NCI-H526 (cell line): ENCODE results near the gene RAP2A.

ENCODE experiments used
- DNase-seq, 2 experiments: peaks; one replicate each; lab custom pipeline; 2025; lab: John Stamatoyannopoulos, UW

RAP2A gene

DNA sequence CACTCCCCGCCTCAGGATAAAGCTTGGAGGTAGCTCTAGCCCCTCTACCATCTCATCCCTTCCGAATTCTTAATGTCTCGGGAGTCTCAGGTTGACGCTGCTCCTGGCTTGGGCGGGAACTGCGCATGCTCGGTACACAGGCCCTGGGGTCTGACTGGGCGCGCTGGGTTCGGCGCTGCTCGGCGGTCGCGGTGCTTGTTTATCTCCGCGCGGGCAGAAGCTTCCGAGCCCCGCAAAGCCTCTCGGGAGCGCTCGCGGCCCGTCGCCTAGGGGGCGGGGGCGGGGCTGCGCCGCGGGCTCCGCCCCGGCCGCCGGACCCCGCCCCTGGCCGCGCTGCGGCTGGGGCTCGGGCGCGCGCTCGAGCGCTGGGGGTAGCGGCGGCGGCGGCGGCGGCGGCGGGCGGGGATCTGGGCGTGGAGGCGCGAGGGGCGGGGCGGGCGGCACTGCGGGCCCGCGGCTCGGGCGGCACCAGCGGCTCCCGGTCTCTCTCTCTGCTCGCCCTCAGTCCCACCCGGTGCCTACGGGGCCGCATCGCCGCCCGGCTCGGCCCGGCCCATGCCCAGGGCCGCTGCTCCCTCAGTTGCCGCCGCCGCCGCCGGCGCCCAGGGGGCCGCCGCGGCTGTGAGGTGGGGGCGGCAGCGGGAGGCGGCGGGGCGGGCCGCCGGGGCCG lies at the start of gene RAP2A:
Gene RAP2A (plus strand): TSS at position 443 of the 670 bp plus-strand sequence. CDS start 302 bp downstream, outside the sequence.
- DNase-seq: peak; percentile 92 to 98

DNA sequence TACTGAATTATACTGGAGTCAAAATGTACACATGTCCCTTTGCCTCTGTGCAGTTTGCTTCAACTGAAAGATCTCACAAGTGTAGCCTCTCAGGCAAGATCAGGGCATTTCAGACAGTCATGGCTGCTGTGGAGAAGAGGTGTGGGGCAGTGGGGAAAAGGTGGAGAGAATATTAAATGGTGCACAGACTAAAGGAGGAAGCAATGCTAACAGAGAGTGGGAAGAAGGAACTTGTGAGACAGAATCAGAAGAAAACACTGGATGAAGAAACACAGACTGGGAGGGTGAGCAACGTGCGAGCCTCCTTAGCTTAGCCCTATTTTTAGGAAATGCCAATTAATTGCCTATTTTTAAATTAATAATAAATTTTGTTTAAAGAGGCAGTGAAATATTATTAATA lies 49.6 kb upstream of the RAP2A start:
- no peak for DNase-seq

DNA sequence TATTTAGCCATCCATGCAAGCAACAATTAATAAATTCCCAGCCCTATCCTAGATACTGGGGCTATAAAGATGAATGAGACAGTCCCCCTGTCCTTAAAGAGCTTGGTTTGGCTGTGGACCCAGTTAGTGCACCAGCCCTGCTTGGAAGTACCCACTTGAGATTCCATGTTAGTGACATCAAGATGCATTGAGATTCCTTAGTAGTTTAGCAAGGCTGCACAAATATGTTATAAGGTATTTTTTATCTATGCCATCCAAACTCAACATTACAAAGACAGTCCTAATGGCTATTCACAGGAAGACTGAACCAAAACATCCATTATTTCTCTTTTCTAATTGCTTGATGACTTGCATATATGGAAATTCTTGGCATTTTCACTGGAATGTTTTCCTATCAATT lies 48.8 kb upstream of the RAP2A start:
- no peak for DNase-seq

DNA sequence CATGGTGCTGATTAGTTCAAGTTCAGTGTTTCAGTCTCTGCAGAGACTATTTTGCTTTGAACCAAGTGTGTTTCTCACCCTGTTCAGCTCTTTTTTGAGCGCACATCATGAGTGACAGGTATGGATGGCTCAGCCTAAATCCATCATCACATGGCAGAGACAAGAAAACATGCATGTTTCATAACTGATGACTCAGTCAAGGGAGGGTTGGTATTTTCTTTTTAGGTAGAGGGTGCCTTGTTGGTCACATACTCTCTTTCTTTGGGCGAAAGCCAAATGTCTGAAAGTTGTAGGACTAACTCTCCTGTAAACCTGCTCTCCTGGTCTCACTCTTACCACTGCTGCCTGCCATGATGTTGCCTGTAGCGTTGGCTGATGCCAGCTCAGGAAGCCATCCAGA lies 48.1 kb upstream of the RAP2A start:
- no peak for DNase-seq

DNA sequence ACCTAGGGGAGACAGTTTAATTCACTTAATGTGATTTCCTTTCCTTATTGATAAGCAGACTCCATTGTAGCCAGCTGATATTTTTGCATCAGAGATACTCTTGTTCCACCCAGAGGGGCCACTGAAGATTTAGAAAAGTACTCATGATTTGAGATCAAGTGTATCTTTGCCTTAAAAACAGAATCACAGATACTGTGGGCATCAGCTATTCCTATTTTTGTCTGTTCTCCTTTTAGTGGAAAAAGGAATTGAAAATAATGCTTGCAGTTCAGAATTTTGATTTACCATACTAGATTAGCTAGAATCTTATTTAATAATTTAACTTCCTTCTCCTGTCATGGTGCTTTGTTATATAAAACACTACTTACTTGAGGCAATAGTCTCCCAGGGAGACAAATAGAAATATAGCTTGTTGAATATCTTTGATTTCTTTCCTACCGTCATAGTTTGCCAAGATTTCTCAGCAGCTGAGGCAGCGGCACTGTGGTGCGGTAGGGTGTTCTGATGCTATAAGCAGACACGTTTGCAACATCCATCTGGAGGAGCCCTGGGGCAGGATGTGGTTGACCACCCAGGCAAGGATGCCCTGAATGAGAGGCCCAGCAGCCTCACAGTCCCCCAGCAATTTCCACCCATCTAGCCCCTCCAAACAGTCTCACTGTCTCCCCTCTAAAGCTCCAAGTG lies 47.0 kb upstream of the RAP2A start:
- no peak for DNase-seq

DNA sequence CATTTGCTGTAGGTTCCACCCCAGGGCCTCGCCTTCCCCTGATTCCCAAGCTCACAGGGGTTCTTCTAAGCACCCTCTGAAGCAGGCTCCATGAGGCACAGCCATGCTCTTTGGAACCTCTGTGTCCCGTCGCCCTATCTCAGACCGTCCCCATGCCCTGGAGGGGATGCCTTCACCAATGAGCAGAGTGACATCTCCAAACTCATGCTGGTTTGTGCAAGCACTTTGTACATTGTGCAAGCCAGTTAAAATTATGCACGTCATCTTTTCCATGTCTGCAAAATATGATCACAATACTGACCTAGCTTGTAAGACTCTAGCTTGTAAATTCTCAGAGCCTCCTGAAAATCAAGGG lies 46.5 kb upstream of the RAP2A start:
- DNase-seq: no peak

DNA sequence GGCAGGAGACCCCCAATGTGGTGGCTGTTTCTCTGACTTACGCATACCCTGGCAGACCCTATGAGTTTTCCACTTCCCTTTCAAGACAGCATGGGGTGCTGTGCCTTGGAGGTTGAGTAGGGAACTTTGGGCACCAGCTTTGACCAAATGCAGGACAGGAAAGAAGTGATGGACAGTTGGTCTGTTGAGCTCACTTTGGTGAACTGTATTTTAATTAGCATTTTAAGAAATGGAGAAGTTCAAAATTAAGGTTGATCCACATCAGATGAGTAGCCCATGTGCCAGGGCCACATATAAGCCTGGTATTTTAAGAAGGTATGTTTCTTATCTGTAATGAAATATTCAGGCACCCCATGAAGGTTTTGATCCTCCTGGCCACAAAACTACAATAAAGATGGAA lies 46.1 kb upstream of the RAP2A start:
- no peak for DNase-seq

DNA sequence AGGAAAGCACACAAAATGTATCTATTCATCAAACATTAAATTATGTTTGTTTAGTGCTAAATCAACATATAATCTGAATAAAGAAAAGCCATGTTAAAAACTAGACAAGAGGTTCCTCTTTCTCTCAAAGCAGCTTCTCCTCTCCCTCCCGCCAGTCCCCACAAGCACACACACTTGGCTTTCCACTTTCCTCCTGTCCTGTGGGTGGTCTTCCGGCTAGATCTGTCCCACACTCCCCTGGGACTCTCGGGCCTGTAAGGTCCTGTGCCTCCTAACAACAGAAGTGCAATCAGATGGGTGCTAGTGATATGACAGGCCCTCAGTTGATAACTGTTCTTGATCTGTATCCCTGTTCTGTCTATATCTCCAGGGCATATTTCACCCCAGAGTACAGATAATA lies 45.6 kb upstream of the RAP2A start:
- no peak for DNase-seq

DNA sequence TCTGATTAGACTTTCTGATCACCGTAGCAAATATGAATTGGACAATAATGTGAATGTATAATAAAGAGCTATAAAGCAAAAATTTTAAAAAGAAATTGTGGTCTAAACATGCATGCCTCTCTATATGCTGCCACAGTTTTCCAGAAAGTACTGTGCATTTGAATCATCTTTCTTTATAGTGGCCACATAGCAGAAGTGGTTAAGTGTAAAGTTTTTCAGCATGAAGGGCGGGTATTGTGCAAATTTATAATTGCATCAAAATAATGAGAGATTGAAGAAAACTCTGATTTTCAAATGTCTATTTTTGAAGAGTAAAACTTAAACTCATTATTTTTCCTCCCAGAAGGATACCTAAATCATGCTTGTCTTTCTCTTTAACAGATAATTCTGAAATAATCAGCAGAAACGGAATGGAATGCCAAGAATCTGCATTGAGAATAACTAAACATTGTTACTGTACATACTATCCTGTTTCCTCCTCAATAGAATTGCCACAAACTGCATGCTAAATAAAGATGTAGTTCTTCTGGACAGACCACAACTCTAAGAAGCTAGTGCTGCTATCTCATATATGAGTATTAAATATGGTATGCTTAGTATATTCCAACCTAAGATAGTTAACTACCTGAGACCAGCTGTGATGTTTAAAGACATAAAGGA lies 42.9 kb upstream of the RAP2A start:
- DNase-seq: no peak

DNA sequence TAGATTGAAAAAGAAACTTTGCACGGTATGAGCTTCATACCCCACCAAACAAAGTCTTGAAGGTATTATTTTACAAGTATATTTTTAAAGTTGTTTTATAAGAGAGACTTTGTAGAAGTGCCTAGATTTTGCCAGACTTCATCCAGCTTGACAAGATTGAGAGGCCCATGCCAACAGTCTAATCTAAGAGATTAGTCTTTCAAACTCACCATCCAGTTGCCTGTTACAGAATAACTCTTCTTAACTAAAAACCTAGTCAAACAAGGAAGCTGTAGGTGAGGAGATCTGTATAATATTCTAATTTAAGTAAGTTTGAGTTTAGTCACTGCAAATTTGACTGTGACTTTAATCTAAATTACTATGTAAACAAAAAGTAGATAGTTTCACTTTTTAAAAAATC lies 41.9 kb upstream of the RAP2A start:
- no peak for DNase-seq

DNA sequence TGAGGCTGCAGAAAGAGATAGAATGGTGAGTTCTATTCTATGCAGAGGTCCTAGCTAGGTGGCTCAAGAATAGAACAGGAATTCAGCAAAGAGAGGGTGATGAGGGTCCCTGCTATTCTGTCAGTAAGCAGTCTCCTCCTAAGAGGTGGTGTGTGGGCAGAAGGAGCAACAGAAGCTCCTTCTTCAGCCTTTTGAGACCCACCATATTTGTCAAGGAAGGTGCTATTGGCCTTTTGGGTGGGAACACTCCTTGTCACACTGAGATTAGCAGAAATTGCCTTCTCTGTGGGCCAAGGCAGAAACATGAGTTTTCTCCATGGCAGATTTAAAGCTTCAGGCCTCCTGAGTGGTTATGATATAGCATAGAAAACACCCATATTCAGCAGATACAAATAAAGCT lies 39.4 kb upstream of the RAP2A start:
- no peak for DNase-seq

DNA sequence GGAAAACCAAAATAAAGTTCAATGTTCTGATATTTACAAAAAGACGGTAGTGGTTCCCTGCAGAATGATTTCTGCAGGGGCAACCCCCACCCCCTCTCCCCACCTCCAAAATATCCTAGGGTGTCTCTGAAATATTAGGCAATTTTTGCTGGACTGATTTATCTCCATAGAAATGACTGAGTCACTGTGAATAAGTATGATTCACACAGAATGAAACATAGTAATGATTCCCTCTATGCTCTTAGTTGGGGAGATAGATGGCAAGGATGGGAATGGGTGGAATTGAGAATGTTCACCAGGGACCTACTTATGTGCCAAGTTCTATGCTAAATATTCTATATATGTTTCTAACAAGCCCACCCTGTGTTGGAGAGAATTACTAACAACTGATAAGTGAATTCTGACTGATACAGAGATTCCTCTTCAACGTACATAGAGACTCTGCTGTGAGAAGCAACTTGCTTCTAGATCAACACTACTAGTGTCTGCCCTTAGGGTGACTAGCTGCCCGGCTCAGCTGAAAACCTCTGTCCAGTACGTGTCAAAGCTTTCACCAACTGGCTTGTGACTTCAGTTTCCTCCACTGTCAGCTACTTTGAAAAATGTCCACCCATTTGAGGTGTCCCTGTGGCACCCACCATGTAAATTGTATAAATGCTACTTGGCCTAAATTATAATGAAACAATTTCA lies 38.4 kb upstream of the RAP2A start:
- DNase-seq: no peak

DNA sequence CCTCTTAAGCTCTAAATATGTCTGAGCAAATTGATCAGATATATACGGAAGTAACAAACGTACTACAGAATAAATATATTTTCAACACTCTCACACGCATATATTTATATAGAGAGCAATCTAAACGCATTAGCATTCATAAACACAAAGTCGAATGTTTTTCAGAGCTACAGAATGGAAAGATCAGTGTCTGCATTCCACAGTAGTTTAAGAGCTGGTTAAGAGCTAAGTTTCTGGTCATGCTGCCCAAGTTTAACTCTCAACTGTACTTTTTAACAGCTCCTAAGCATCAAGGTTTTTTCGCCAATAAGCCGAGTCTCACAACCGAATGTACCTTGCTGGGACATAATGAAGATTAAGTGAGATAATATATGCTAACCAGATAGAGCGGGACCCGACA lies 36.7 kb upstream of the RAP2A start:
- no peak for DNase-seq

DNA sequence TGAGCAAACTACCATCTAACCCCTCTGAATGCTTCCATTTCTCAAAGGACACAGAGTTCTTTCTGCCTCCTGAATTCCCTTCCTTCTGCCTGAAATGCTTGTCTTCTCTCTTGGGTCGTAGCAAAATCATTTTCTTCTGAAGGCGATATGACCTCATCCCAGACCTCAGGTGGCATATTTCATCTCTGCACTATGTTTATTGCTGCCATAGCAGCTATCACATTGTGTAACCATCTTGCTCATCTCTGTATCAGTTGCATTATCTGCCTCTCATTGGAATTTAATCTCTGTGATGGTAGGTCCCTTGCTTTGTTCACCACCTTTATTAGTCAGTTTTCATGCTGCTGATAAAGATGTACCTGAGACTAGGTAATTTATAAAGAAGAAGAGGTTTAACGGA lies 32.5 kb upstream of the RAP2A start:
- DNase-seq: no peak

DNA sequence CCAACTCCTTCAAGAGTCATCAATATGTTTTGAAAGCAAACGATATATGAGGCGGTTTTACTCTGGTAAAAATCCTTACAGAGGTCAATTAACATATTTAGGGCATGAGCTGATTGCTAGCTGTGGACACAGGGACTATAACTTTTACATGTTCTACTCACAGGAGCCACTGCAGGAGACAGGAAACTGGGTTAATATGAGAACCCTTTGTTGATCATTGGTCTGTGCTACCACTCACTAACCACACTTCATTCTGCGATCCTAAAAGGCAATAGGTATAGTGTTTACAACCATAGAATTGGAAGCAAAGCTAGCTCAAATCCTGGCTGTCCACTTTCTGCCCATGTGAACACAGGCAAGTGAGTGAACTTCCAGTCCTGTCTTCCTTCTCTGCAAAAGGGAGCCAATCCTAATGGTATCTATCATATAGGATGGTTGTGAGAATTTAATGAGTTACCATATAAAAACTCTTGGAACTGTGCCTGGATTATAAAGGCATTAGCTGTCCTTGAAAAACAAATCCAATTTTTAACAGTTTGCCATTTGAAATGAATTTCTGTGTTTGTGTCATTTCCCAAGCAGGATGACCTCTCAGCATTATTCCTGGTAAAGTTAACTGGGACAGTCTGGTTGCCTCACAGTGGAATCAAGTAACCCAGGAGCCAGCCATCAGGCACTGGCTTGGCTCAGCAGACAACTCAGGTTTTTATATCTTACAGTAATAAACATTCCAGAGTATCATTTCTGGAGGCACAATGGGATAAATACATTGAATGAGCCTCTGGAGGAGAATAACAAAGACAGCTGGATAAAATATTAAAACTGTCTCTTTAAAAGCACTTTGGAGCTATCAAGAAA lies 29.8 kb upstream of the RAP2A start:
- DNase-seq: no peak

DNA sequence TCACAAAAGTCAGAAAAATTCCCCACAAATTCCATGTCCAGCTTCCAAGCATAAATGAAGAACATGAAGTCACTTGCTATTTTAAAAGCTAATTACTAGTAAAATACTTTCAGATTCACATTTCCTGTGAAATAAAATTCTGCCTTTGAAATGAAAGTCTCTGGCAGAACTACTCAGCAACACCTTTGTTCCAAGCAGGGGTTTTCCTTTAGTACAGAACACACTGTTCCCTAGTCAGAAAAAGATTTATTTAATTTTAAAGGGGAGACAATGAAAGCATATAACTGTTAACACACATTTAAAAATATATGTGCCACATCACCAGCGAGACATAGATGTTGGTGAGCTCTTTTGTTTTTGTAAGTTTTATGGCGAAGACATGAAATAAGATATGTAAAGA lies 26.4 kb upstream of the RAP2A start:
- no peak for DNase-seq

DNA sequence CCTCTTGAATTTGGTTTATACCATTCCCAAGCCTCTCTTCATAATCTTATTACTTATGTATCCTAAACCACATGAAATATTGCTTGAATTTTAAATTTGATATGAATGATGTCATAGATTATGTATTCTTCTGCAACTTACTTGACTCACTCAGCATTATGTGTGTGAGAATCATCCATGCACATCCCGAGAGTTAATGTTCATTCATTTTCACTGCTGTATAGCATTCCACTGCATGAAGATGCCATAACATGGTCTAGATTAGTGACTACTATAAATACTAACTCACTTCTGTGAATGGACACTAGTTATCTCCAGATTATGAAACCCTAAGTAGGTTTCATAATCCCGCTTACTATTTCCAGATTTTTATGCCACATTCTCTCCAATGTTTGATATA lies 25.0 kb upstream of the RAP2A start:
- DNase-seq: no peak

DNA sequence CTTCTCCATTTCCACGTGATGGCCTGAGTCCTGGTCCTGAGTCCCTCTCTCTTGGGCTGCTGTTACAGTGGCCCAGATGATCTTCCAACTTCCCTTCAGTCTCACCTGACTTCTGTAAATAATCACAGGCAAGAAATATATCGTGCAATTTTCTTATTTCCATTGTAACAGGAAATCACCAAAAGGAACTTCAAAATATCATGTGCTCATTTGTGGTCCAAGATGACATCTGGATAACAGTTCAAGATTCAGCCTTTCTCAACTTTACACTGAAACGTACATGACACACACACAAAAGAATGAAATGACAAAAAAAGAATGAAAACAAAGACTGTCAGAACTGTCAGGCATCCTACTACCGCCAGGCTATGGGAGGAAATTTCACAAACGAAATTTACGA lies 22.0 kb upstream of the RAP2A start:
- no peak for DNase-seq

DNA sequence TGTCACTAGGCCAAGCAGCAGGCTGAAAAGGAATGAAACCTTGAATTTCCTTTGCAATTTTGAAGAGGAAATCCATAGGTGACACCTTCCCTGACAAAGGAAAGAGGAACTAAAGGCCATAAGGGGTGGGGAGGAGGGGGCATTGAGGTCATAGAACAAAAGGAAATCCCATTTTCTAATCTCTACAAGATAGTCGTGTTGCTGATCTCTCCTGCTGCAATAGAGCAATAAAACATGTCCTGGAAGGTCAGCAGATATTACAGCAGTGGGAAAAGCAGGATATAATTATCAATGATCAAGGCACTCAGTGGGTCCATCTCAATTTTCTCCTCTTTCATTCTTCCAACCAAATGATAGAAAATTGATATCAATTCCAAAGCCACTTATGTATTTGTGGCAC lies 20.3 kb upstream of the RAP2A start:
- DNase-seq: no peak

DNA sequence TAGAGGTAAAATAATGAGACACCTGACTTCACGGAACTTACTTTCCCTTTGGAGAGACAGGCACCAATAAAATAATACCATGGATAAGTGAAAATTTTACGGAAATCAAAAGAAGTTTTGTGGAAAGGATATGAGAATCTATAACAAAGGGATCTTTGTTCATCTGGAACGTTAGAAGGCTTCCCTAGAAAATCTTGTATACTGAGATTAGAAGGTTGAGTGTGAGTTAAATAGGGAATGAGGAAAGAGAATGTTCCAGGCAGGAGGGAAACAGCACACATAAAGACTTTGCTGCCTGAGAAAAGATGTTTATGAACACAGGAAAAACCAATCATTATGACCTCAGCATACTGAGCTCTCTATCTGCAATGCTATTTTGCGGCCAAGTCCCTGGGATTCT lies 19.6 kb upstream of the RAP2A start:
- DNase-seq: no peak

DNA sequence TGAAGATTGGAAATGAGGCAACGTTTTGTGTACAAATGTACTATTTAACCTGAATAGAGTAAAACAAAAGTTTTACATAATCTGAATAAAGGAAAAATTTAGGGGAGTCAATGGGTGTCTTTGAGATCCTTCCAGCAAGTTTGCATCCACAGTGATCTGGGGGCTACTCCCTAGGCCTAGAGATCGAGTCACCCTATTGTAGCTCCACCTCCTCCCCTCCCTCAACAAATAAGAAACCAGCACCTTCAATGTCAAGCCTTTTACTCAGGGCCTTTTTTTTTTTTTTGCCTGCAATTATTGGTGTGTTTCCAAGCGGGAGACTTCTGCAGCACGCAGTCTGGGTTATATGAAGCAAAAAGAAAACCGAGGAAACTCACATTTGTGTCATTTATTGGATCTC lies 16.3 kb upstream of the RAP2A start:
- DNase-seq: no peak
